GM18867 (cell line): ENCODE results near the gene CHST4.
"Not testable (repeated sequence)": the region's sequence is repeated elsewhere in the genome, so short reads cannot be mapped to it uniquely, and the experiment has no call there.

Source experiments
- ATAC-seq: cut with Tn5 transposase; IDR thresholded peaks from one replicate; pipeline ENCODE4 v1.9.1; 2021; ENCODE audit warnings: mild to moderate bottlenecking, moderate library complexity; ENCODE audit not compliant: unreplicated experiment

The CHST4 gene

GRCh38 chr16:71524566-71525553 lies 1.4 kb upstream of the CHST4 start:
- no peak for ATAC-seq

GRCh38 chr16:71528257-71528656 lies 2.0 kb downstream of the CHST4 start:
- no peak for ATAC-seq

- no peak for ATAC-seq
Measured at GRCh38 chr16:71528863-71529262, 2.6 kb downstream of the CHST4 start.

- ATAC-seq = no peak
Measured at GRCh38 chr16:71532366-71532765, 6.1 kb downstream of the CHST4 start.

- no peak for ATAC-seq
Measured at GRCh38 chr16:71536752-71537499, 10.7 kb downstream of the CHST4 start.

GRCh38 chr16:71537643-71538042 lies 11.4 kb downstream of the CHST4 start:
- ATAC-seq = peak; percentile 79

- ATAC-seq = peak; percentile 72
Measured at GRCh38 chr16:71542377-71542776, 16.2 kb downstream of the CHST4 start.

GRCh38 chr16:71547168-71547567 lies 20.9 kb downstream of the CHST4 start:
- ATAC-seq = no peak

- ATAC-seq = no peak
Measured at GRCh38 chr16:71552698-71553503, 26.7 kb downstream of the CHST4 start.

- ATAC-seq = no peak
Measured at GRCh38 chr16:71555230-71555891, 29.1 kb downstream of the CHST4 start.

GRCh38 chr16:71557299-71557698 lies 31.1 kb downstream of the CHST4 start:
- ATAC-seq = no peak

- ATAC-seq = no peak
Measured at GRCh38 chr16:71557954-71558582, 31.8 kb downstream of the CHST4 start.

- no peak for ATAC-seq
Measured at GRCh38 chr16:71559855-71560254, 33.6 kb downstream of the CHST4 start.

- ATAC-seq = not testable (repeated sequence)
Measured at GRCh38 chr16:71561886-71562285, 35.7 kb downstream of the CHST4 start.

- ATAC-seq = no peak
Measured at GRCh38 chr16:71562552-71562951, 36.3 kb downstream of the CHST4 start.

GRCh38 chr16:71564335-71564967 lies 38.2 kb downstream of the CHST4 start:
- peak; percentile 85 for ATAC-seq

GRCh38 chr16:71565812-71566700 lies 39.8 kb downstream of the CHST4 start:
- ATAC-seq = no peak

- ATAC-seq = no peak
Measured at GRCh38 chr16:71567931-71568330, 41.7 kb downstream of the CHST4 start.

- ATAC-seq = no peak
Measured at GRCh38 chr16:71568551-71568950, 42.3 kb downstream of the CHST4 start.
